ENCODE data around the gene PPRC1. TPM values are rescaled to one million over a fixed set of nuclear protein-coding genes. Genes with fewer than 3 reads are reported as not detected.

PPRC1 gene
- total and polyA plus RNA-seq, 2 experiments from 2014 or later: 9.8 to 23.7 TPM

- peak overlapping the region; percentile 95 for H3K27ac ChIP-seq
- WGBS (ENCODE audit: low lambda C conversion rate, missing lambda C conversion rate): 2% methylated on average over 15 of the region's 22 CpGs
- H3K4me2 ChIP-seq: peak overlapping the region; percentile 78
- no peaks in the 10 kb centered on the region for H3K9me3 ChIP-seq (ENCODE audit: low read depth)
- H3K4me1 ChIP-seq (ENCODE audit: insufficient read depth): peaks cover 42% of the 10 kb centered on the region
- no peaks in the 10 kb centered on the region for H4K20me1 ChIP-seq (ENCODE audit: insufficient read depth, poor library complexity, severe bottlenecking)
- H3K27me3 ChIP-seq: no peaks in the 10 kb centered on the region
- H3K4me3 ChIP-seq: peak overlapping the region; percentile 98
- H3K9me2 ChIP-seq (replicated peaks; ENCODE audit: insufficient read depth): no peaks in the 10 kb centered on the region
- H3K79me2 ChIP-seq: peaks cover 49% of the 10 kb centered on the region
- H2AFZ ChIP-seq: peak overlapping the region; percentile 21
- TF ChIP-seq EZH2 (IDR thresholded peaks at IDR 0.05; ENCODE audit: borderline replicate concordance) (no peak), CTCF (IDR thresholded peaks at IDR 0.05; ENCODE audit: poor library complexity) (no peak), EZH2phosphoT487 (IDR thresholded peaks at IDR 0.05; ENCODE audit: low read depth, severe bottlenecking, unreplicated experiment) (no peak)
- peak; percentile 72 for DNase-seq (ENCODE audit: low spot score)
- no peaks in the 10 kb centered on the region for H3K36me3 ChIP-seq (replicated peaks; ENCODE audit: insufficient read depth, low read depth)
Observed at GRCh38 chr10:102119417-102120141, 13.3 kb upstream of the PPRC1 start.

- Histone ChIP-seq H3K36me3 (replicated peaks; ENCODE audit: insufficient read depth, low read depth) (no peaks in the 10 kb centered on the region), H3K9me3 (ENCODE audit: low read depth) (no peaks in the 10 kb centered on the region), H3K79me2 (peaks cover 43% of the 10 kb centered on the region), H3K4me1 (ENCODE audit: insufficient read depth) (peaks cover 38% of the 10 kb centered on the region), H3K4me3 (peak within 1 kb of the TSS; percentile 98), H2AFZ (peak within 1 kb of the TSS; percentile 21), H4K20me1 (ENCODE audit: insufficient read depth, poor library complexity, severe bottlenecking) (no peaks in the 10 kb centered on the region), H3K27me3 (no peaks in the 10 kb centered on the region), H3K27ac (peak within 1 kb of the TSS; percentile 95), H3K9me2 (replicated peaks; ENCODE audit: insufficient read depth) (no peaks in the 10 kb centered on the region), H3K4me2 (peak within 1 kb of the TSS; percentile 78)
- WGBS (ENCODE audit: low lambda C conversion rate, missing lambda C conversion rate): under 1% methylated on average over 61 of the region's 104 CpGs
- TF ChIP-seq EZH2 (IDR thresholded peaks at IDR 0.05; ENCODE audit: borderline replicate concordance): no peak
- TF ChIP-seq CTCF (IDR thresholded peaks at IDR 0.05; ENCODE audit: poor library complexity): peak; percentile 8
- peak; percentile 89 for DNase-seq (ENCODE audit: low spot score)
Observed at GRCh38 chr10:102120142-102120990, 12.5 kb upstream of the PPRC1 start, which contains the start of gene LDB1. Gene LDB1 (minus strand): TSS chr10:102120368. CDS start chr10:102120110, 258 bp downstream.

- TF ChIP-seq EZH2 (IDR thresholded peaks at IDR 0.05; ENCODE audit: borderline replicate concordance): no peak
- no peak for TF ChIP-seq CTCF (IDR thresholded peaks at IDR 0.05; ENCODE audit: poor library complexity)
- TF ChIP-seq EZH2phosphoT487 (IDR thresholded peaks at IDR 0.05; ENCODE audit: low read depth, severe bottlenecking, unreplicated experiment): no peak
- peak; percentile 85 for DNase-seq (ENCODE audit: low spot score)
- 7% methylated on average over 15 of the region's 15 CpGs for WGBS (ENCODE audit: low lambda C conversion rate, missing lambda C conversion rate)
- H3K4me2 ChIP-seq: peak overlapping the region; percentile 78
- H3K36me3 ChIP-seq (replicated peaks; ENCODE audit: insufficient read depth, low read depth): no peaks in the 10 kb centered on the region
- H3K27ac ChIP-seq: peak overlapping the region; percentile 95
- peak overlapping the region; percentile 98 for H3K4me3 ChIP-seq
- H3K9me2 ChIP-seq (replicated peaks; ENCODE audit: insufficient read depth): no peaks in the 10 kb centered on the region
- H3K9me3 ChIP-seq (ENCODE audit: low read depth): no peaks in the 10 kb centered on the region
- H3K27me3 ChIP-seq: no peaks in the 10 kb centered on the region
- no peaks in the 10 kb centered on the region for H4K20me1 ChIP-seq (ENCODE audit: insufficient read depth, poor library complexity, severe bottlenecking)
- H3K4me1 ChIP-seq (ENCODE audit: insufficient read depth): peaks cover 30% of the 10 kb centered on the region
- H2AFZ ChIP-seq: peak overlapping the region; percentile 16
- peaks cover 35% of the 10 kb centered on the region for H3K79me2 ChIP-seq
Observed at GRCh38 chr10:102120991-102121738, 11.7 kb upstream of the PPRC1 start.

All from hepatocyte (in vitro differentiated cells).